AG09309 (cell line): ENCODE data around the gene OR6B1.
"Not testable (repeated sequence)": the region's sequence is repeated elsewhere in the genome, so short reads cannot be mapped to it uniquely, and the experiment has no call there.

Source experiments
- DNase-seq: peaks from one replicate; pipeline ENCODE4 v3.0.0-alpha.2; 2010; ENCODE audit warnings: low read depth
- H3K4me3 ChIP-seq: 2 replicates; pipeline ENCODE4 v1.5.1; 2011; ENCODE audit warnings: mild to moderate bottlenecking, low read depth, low read length, moderate library complexity; ENCODE audit not compliant: control insufficient read depth
- TF ChIP-seq, protein P1 (sequence below): IDR thresholded peaks from 2 replicates; pipeline ENCODE4 v1.5.1; 2011; ENCODE audit warnings: mild to moderate bottlenecking, low read depth, low read length, inconsistent platforms; ENCODE audit not compliant: insufficient read depth, control insufficient read depth; ENCODE audit errors: missing control alignments

OR6B1 gene

DNA sequence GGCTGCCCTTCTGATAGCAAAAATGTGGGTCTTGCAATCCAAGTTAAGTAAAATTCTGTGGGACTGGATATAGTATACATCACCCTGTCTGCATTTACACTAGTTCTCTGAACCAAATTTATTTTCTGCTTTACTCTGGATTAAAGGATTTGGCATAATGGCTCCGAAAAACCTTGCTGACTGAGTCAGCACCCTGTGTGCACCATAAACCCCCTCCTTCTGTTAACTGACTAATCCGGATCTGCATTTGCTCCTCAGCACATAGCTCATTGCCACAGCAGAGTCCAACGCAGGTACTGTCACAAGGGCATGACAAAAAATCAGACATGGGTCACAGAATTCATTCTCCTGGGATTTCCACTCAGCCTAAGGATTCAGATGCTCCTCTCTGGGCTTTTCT is 50.0 kb downstream of the OR6B1 start:
- no peak overlapping the region for H3K4me3 ChIP-seq
- no peak for DNase-seq
- TF ChIP-seq, protein P1, sequence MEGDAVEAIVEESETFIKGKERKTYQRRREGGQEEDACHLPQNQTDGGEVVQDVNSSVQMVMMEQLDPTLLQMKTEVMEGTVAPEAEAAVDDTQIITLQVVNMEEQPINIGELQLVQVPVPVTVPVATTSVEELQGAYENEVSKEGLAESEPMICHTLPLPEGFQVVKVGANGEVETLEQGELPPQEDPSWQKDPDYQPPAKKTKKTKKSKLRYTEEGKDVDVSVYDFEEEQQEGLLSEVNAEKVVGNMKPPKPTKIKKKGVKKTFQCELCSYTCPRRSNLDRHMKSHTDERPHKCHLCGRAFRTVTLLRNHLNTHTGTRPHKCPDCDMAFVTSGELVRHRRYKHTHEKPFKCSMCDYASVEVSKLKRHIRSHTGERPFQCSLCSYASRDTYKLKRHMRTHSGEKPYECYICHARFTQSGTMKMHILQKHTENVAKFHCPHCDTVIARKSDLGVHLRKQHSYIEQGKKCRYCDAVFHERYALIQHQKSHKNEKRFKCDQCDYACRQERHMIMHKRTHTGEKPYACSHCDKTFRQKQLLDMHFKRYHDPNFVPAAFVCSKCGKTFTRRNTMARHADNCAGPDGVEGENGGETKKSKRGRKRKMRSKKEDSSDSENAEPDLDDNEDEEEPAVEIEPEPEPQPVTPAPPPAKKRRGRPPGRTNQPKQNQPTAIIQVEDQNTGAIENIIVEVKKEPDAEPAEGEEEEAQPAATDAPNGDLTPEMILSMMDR: no peak

DNA sequence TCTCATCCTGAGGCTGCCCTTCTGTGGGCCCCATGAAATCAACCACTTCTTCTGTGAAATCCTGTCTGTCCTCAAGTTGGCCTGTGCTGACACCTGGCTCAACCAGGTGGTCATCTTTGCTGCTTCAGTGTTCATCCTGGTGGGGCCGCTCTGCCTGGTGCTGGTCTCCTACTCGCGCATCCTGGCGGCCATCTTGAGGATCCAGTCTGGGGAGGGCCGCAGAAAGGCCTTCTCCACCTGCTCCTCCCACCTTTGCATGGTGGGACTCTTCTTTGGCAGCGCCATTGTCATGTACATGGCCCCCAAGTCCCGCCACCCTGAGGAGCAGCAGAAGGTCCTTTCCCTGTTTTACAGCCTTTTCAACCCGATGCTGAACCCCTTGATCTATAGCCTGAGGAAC is 50.8 kb downstream of the OR6B1 start:
- DNase-seq, H3K4me3 ChIP-seq: not testable (repeated sequence)

DNA sequence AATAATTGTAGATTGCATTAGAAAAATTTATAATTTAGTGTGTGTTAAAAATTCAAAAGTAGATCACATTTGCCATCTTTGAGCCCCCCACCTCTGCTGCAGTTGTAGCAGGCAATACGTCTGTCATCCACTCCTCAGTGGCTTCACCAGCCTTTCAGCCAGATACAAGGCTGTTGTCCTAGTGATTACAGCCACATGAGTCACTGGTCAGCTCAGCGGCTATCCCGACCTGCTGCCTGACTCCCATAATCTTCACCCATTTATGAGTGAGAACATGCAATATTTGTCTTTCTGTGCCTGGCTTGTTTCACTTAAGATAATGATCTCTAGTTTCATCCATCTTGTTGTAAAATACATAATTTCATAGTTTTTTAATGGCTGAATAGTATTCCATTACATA is 57.8 kb downstream of the OR6B1 start:
- TF ChIP-seq, protein P1: no peak
- no peak for DNase-seq

More for the DNA sequence above, 57.8 kb downstream of the OR6B1 start:
- no peak overlapping the region for H3K4me3 ChIP-seq
